SK-N-SH (cell line): Measurements from ENCODE around the gene PLEKHG2.
A peak's percentile ranks its signal among the peaks of the same experiment; 100 is the strongest.

Experiments used
- FOSL2 ChIP-seq: IDR thresholded peaks from 2 replicates; pipeline ENCODE4 v1.4.0; 2012; ENCODE audit warnings: low read depth, mild to moderate bottlenecking, moderate library complexity, borderline replicate concordance
- REST ChIP-seq: IDR thresholded peaks from 2 replicates; pipeline ENCODE4 v1.6.1; 2012; ENCODE audit warnings: mild to moderate bottlenecking, low read depth, low read length, moderate library complexity

- TF ChIP-seq REST (peak; percentile 20; the same call in 1 of the 2 replicates), FOSL2 (peak; percentile 94)
Observed at GRCh38 chr19:39403331-39404312, 8.8 kb upstream of the PLEKHG2 start.
